HT1080 (cell line): ENCODE data around the gene EHD1. TPM values are rescaled to one million over a fixed set of nuclear protein-coding genes. Genes with fewer than 3 reads are reported as not detected.
A peak's percentile ranks its signal among the peaks of the same experiment; 100 is the strongest.

Source experiments
- DNase-seq: peaks from one replicate; pipeline ENCODE4 v3.0.0-alpha.2; 2015; ENCODE audit warnings: low read depth
- total RNA-seq: library from RNA; depleted of rRNA; stranded (reverse); fragments of >200 nt; shearing (Covaris generic); gene quantifications from 2 replicates; pipeline ENCODE4 v1.2.3, GENCODE V29; 2014

EHD1 gene
- total RNA-seq, 1 experiment from 2014 or later: 80.4 TPM

GRCh38 chr11:64845129-64845775, 33.2 kb downstream of the EHD1 start:
- no peak for DNase-seq

GRCh38 chr11:64844330-64845128, 33.9 kb downstream of the EHD1 start, which contains the start of gene CDC42BPG:
TSS of gene CDC42BPG (minus strand) at chr11:64844653. CDS start at chr11:64844569, 84 bp downstream.
- no peak for DNase-seq

GRCh38 chr11:64843686-64844329, 34.6 kb downstream of the EHD1 start:
- no peak for DNase-seq

- DNase-seq: peak; percentile 57
Measured at GRCh38 chr11:64842851-64843685, 35.4 kb downstream of the EHD1 start.

GRCh38 chr11:64842366-64842759, 36.1 kb downstream of the EHD1 start:
- no peak for DNase-seq

GRCh38 chr11:64841592-64842365, 36.6 kb downstream of the EHD1 start:
- DNase-seq: no peak

- DNase-seq: no peak
Measured at GRCh38 chr11:64839887-64840782, 38.3 kb downstream of the EHD1 start.

GRCh38 chr11:64839335-64839734, 39.1 kb downstream of the EHD1 start:
- no peak for DNase-seq

GRCh38 chr11:64838600-64839334, 39.7 kb downstream of the EHD1 start:
- DNase-seq: no peak

GRCh38 chr11:64837887-64838351, 40.5 kb downstream of the EHD1 start:
- no peak for DNase-seq

GRCh38 chr11:64836448-64837072, 41.9 kb downstream of the EHD1 start:
- DNase-seq: no peak

GRCh38 chr11:64835616-64836447, 42.6 kb downstream of the EHD1 start:
- no peak for DNase-seq

- DNase-seq: peak; percentile 84
Measured at GRCh38 chr11:64834723-64835615, 43.5 kb downstream of the EHD1 start.

GRCh38 chr11:64834031-64834722, 44.2 kb downstream of the EHD1 start:
- no peak for DNase-seq

- no peak for DNase-seq
Measured at GRCh38 chr11:64833509-64833908, 44.9 kb downstream of the EHD1 start.

GRCh38 chr11:64833198-64833502, 45.3 kb downstream of the EHD1 start:
- no peak for DNase-seq
